ENCODE results near the gene IL1R2.
"Not testable (repeated sequence)": the region's sequence is repeated elsewhere in the genome, so short reads cannot be mapped to it uniquely, and the experiment has no call there.

Gene IL1R2

GRCh38 chr2:102062802-102063201 lies 71.0 kb downstream of the IL1R2 start:
- DNase-seq, result no peak

DNA sequence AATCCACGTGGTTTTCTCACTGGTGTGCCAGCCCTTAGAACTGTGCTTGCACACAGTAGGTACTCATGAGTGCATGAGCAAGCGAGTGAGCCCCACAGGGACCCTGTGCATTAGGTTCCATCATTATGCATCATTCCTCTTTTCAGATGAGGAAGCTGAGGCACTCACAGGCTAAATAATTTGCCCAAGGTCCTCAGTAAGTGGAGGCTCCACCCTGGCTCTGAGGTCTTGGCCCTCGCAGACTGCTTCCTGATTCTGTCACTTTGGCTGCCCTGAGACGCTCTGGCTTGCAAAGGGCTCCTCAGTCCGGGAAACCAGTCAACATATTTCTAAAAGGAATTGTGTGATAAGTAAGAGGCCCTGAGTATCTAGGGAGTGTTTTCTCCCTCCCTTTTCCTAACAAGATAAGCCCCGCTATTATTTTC lies 71.7 kb downstream of the IL1R2 start:
- no peak for DNase-seq

- no peak for DNase-seq
Measured at GRCh38 chr2:102063941-102064678, 72.3 kb downstream of the IL1R2 start.

GRCh38 chr2:102064679-102065674 lies 73.2 kb downstream of the IL1R2 start:
- DNase-seq, result no peak

GRCh38 chr2:102065675-102066252 lies 74.0 kb downstream of the IL1R2 start:
- DNase-seq, result no peak

GRCh38 chr2:102066554-102066953 lies 74.8 kb downstream of the IL1R2 start:
- no peak for DNase-seq

DNA sequence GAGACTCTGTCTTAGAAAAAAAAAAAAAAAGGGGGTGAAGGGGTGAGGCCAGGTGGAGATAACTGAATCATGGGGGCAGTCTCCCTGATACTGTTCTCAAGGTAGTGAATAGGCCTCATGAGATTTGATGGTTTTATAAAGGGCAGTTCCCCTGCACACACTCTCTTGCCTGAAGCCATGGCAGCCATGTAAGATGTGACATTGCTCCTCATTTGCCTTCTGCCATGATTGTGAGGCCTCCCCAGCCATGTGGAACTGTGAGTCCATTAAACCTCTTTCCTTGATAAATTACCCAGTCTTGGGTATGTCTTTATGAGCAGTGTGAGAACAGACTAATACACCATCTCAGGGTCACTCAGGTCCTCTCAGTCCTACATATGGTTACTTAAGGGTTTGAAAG lies 76.4 kb downstream of the IL1R2 start:
- not testable (repeated sequence) for DNase-seq

DNA sequence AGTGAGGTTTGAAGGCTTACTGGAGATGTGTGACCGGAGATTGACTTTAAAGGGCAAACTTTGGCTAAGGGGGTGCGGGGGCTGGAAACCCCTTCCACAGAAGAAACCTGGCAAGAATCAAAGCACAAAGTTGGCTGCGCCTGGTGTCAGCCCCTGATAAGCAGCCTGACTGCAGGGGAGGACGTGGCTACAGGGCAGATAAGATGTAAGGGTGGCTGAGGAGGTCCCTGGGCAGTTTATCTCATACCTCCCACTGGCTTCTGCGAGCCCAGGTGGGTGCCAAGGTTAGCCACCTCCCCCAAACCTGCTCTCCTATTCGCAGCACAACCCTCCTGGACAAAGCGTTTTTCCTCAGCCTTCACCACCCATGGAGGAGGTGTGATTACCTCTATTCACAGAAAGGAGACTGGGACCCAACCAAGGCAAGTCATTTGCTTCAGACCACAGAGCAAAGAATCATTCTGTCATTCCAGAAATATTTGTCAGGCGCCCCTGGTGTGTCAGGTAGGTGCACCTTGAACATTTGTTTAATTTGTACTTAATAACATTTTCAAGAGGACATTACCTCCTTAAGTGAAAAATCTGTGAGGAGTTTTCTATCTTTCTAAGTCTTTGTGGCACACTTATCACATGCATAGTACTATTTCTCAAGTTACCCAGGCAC lies 77.7 kb downstream of the IL1R2 start:
- no peak for DNase-seq

DNA sequence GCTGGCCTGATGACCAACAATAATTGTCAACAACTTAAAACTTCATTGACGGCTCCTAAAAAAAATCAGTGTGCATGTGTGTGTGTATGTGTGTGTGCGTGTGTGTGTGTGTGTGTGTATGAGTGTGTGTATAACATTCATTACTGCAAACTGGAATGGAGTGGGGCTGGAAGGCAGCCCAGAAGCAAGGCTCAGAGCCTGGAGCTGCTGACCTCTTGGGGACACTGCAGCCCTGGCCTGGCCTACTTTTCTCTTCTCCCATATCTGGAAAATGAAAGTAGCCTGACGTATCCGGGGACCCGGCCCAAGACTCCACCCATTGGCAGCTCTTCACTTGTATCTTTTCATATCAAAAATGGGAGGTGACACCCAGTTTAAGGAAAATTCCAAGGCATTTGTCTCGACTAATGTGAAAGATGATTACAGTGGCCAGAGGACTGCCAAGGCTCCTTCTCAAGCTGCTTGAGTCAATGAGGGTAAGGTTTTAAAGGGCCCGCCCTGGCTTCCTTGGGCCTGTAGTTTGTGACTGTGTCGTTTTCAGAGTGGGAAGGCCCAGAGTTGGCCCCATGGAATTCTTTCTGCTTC lies 78.4 kb downstream of the IL1R2 start:
- DNase-seq, result no peak

- DNase-seq, result no peak
Measured at GRCh38 chr2:102072741-102073140, 81.0 kb downstream of the IL1R2 start.

DNA sequence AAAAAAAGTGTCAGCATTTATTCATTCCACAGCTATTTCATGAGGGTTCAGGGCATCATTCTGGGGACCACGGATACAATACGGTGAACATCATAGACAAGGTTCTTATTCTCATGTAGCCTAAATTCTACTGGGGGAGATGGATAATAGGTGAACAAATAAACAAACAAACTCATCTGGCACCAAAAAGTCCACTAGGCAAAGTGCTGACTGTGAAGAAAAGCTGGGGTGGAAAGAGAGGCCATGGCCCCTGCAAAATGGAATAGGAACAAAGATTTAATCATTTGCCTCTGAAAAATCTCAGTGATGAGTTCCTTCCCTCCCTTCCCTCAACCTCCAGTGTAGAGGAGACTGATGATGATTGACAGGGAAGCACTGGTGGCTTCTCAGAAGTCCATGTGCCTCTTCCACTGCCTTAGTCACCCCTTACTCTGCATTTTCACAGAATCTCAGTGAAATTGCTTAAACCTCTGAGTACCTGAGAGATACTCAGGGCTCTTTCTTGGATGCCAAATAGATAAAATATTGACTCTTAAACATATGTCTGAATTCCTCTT lies 81.5 kb downstream of the IL1R2 start:
- no peak for DNase-seq

- DNase-seq, result no peak
Measured at GRCh38 chr2:102074152-102074783, 82.5 kb downstream of the IL1R2 start.

- DNase-seq, result no peak
Measured at GRCh38 chr2:102075479-102075878, 83.7 kb downstream of the IL1R2 start.

GRCh38 chr2:102076512-102076911 lies 84.8 kb downstream of the IL1R2 start:
- no peak for DNase-seq
